ENCODE measurements around the gene EFCAB11. TPM values are rescaled to one million over a fixed set of nuclear protein-coding genes. Genes with fewer than 3 reads are reported as not detected.

Gene EFCAB11
- total and polyA plus RNA-seq, 2 of the 4 experiments (the other 2 are of a cell fraction): 2.2 to 5.3 TPM

DNA sequence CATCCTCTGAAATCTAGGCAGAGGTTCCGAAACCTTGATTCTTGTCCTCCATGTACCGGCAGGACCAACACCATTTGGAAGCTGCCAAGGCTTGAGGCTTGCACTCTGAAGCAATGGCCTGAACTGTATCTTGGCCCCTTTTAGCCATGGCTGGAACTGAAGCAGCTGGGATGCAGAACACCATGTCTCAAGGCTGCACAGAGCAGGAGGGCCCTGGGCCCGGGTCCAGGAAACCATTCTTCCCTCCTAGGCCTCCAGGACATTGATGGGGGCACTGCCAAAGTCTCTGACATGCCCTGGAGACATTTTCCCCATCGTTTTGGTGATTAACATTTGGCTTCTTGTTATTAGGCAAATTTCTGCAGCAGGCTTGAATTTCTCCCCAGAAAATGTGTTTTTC is 198.7 kb downstream of the EFCAB11 start:
- in situ Hi-C loops (cut with MboI; ENCODE audit: low sequenced_read_pairs): loop anchor here (25.0 kb wide), 1 partner anchor 719 kb away; no protein-coding TSS in a partner anchor
- Histone ChIP-seq H3K56ac (ENCODE audit: extremely low read depth, insufficient read depth, low read length) (no peak overlapping the region), H4K5ac (ENCODE audit: low read depth, low read length) (no peak overlapping the region), H3K9ac (ENCODE audit: low read depth, low read length) (no peak overlapping the region), H2BK15ac (ENCODE audit: low read depth, low read length) (no peak overlapping the region), H2AK9ac (replicated peaks; ENCODE audit: low read depth, low read length, poor library complexity) (no peak overlapping the region), H3K14ac (replicated peaks; ENCODE audit: low read depth, low read length) (no peak overlapping the region), H3K4me1 (ENCODE audit: control insufficient read depth, insufficient read depth, low read length) (peaks cover 2% of the 10 kb centered on the region; the same call in 1 of the 2 replicates), H3K27me3 (ENCODE audit: control insufficient read depth, insufficient read depth, low read length) (no peaks in the 10 kb centered on the region), H3K9me3 (ENCODE audit: control insufficient read depth, insufficient read depth, low read length) (peaks cover 3% of the 10 kb centered on the region; the same call in 1 of the 2 replicates), H3K23ac (ENCODE audit: low read depth, low read length) (no peak overlapping the region), H3K4me3 (ENCODE audit: insufficient read depth, low read depth, low read length) (no peak overlapping the region), H4K20me1 (ENCODE audit: insufficient read depth, low read length) (no peaks in the 10 kb centered on the region), H3K4ac (ENCODE audit: low read depth, low read length) (no peak overlapping the region), H2BK5ac (ENCODE audit: low read depth, low read length, poor library complexity, severe bottlenecking) (no peak overlapping the region), H2BK20ac (ENCODE audit: low read depth, low read length) (no peak overlapping the region), H3K9me1 (ENCODE audit: insufficient read depth, low read length) (no peaks in the 10 kb centered on the region; the same call in 1 of the 2 replicates), H2BK120ac (ENCODE audit: low read depth, low read length) (no peak overlapping the region), H4K91ac (ENCODE audit: insufficient read depth, low read depth, low read length) (no peak overlapping the region), H2AK5ac (ENCODE audit: low read depth, low read length) (no peak overlapping the region), H3K4me2 (ENCODE audit: low read depth, low read length) (no peak overlapping the region), H3K36me3 (ENCODE audit: control insufficient read depth, insufficient read depth, low read length) (no peaks in the 10 kb centered on the region), H4K8ac (ENCODE audit: low read depth in 2 of 2, low read length in 2 of 2) (no peak overlapping the region), H3K79me1 (ENCODE audit: low read depth in 1 of 2, low read length in 2 of 2) (no peaks in the 10 kb centered on the region), H3K18ac (ENCODE audit: low read depth, low read length) (no peak overlapping the region), H3K27ac (ENCODE audit: insufficient read depth, low read length) (no peak overlapping the region), H2AFZ (replicated peaks; ENCODE audit: low read length, poor library complexity) (no peak overlapping the region)
- CTCF ChIA-PET: no interaction called here
- dilution Hi-C loops (cut with HindIII; ENCODE audit: low sequenced_read_pairs, unreplicated experiment): no loop called here
- no peak for ATAC-seq (ENCODE audit: low read depth)
- WGBS, 2 experiments (ENCODE audit: extremely low coverage in 2 of 2, insufficient read length in 1 of 2): 90% methylated on average over 2 of the region's 4 CpGs; no CpG with 5 or more reads in 1 of the 2 experiments
- no TSS peak for BruUV-seq (replicated peaks)
- TF ChIP-seq SMC3 (IDR thresholded peaks at IDR 0.05; ENCODE audit: low read depth, low read length): no peak
- no peak for TF ChIP-seq RAD21 (IDR thresholded peaks at IDR 0.05; ENCODE audit: low read length)
- TF ChIP-seq RFX5 (IDR thresholded peaks at IDR 0.05; ENCODE audit: low read depth, low read length): no peak
- TF ChIP-seq, protein P1, sequence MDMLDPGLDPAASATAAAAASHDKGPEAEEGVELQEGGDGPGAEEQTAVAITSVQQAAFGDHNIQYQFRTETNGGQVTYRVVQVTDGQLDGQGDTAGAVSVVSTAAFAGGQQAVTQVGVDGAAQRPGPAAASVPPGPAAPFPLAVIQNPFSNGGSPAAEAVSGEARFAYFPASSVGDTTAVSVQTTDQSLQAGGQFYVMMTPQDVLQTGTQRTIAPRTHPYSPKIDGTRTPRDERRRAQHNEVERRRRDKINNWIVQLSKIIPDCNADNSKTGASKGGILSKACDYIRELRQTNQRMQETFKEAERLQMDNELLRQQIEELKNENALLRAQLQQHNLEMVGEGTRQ (IDR thresholded peaks at IDR 0.05; ENCODE audit: low read depth, low read length): no peak
- TF ChIP-seq RCOR1 (IDR thresholded peaks at IDR 0.05; ENCODE audit: insufficient replicate concordance, low read length): no peak
- TF ChIP-seq POLR2A (IDR thresholded peaks at IDR 0.05; ENCODE audit: low read depth, low read length): no peak
- TF ChIP-seq CHD1 (IDR thresholded peaks at IDR 0.05; ENCODE audit: low read depth, low read length): no peak
- no peak for TF ChIP-seq ELK1 (IDR thresholded peaks at IDR 0.05; ENCODE audit: borderline replicate concordance, low read depth, low read length)
- TF ChIP-seq MAZ (IDR thresholded peaks at IDR 0.05; ENCODE audit: borderline replicate concordance, low read depth, low read length): no peak
- no peak for TF ChIP-seq MXI1 (IDR thresholded peaks at IDR 0.05; ENCODE audit: borderline replicate concordance, low read depth, low read length)
- no peak for TF ChIP-seq BHLHE40 (IDR thresholded peaks at IDR 0.05; ENCODE audit: low read depth, low read length)
- TF ChIP-seq CTCF (conservative IDR thresholded peaks at IDR 0.05; ENCODE audit: low read depth, low read length): no peak
- no peak for TF ChIP-seq CEBPB (IDR thresholded peaks at IDR 0.05; ENCODE audit: low read depth, low read length)
- no peak for TF ChIP-seq FOS (IDR thresholded peaks at IDR 0.05; ENCODE audit: low read depth, low read length)
- TF ChIP-seq MAFK (IDR thresholded peaks at IDR 0.05; ENCODE audit: low read depth, low read length): no peak
- no peak for TF ChIP-seq NFE2L2 (IDR thresholded peaks at IDR 0.05; ENCODE audit: low read depth, low read length)
- intact Hi-C loops (cut with micrococcal nuclease): no loop called here
- POLR2A ChIA-PET (ENCODE audit: unreplicated experiment): no interaction called here
- DNase-seq: no peak
